ENCODE measurements around the gene MT1X.

MT1X gene

GRCh38 chr16:56679818-56680217, 2.5 kb upstream of the MT1X start:
- no peak for DNase-seq

DNA sequence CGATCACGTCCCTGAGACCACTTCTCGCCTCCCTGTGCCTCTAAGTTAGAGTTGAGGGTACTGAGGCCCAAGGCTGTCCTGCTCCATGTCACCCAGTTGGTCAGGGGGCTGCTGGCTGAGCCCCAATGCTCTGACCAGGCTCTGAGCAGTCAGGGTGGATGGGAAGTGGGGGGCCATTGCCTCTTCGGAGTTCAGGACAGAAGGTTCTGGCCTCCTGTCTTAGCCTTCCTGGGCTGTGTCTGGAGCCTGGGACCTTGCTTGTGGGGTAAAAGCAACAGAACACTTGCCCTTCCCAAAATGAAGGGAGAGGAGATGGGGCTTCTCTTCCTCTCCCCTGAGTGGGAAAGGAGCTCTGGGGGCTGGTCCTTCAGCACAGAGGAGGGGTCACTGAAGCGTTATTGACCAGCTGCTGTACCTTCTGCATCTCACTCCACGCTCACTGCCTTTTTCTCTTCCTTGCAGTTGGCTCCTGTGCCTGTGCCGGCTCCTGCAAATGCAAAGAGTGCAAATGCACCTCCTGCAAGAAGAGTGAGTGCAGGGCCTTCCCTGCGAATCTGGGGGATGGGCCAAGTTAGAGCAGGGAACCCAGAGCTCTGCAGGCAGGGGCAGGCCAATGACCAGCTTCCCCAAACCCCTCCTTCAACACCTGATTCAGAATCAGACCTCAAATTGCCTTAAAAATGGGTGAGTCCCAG, 580 bp downstream of the MT1X start:
- peak in 1 of 14 donors; percentile 56 for DNase-seq

DNA sequence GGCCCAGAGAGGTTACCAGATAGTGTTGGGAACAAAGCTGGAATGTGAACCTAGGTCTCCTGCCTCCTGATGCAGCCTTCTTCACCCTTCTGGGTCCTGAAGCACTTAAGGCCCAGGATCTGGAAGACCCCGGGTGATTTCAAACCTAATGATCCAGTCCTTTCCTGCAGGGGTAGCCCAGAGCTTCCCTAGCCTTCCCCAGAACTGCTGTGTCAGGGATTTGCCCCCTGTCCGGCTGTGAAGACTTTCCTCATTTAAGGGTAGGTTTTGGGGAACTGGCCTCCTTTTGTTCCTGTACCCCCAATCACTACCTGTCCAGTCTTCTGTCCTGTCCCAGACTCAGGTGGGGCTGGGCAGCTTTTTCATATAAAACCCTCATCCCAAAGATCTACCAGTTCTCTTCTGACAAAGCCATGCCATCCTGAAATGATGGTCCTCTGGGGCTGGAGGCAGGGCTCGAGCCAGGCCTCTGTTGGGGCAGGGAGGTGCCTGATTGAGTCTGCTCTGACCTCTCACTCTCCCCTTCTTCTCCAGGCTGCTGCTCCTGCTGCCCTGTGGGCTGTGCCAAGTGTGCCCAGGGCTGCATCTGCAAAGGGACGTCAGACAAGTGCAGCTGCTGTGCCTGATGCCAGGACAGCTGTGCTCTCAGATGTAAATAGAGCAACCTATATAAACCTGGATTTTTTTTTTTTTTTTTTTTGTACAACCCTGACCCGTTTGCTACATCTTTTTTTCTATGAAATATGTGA, 1.3 kb downstream of the MT1X start:
- peak in 1 of 14 donors; percentile 23 for DNase-seq

DNA sequence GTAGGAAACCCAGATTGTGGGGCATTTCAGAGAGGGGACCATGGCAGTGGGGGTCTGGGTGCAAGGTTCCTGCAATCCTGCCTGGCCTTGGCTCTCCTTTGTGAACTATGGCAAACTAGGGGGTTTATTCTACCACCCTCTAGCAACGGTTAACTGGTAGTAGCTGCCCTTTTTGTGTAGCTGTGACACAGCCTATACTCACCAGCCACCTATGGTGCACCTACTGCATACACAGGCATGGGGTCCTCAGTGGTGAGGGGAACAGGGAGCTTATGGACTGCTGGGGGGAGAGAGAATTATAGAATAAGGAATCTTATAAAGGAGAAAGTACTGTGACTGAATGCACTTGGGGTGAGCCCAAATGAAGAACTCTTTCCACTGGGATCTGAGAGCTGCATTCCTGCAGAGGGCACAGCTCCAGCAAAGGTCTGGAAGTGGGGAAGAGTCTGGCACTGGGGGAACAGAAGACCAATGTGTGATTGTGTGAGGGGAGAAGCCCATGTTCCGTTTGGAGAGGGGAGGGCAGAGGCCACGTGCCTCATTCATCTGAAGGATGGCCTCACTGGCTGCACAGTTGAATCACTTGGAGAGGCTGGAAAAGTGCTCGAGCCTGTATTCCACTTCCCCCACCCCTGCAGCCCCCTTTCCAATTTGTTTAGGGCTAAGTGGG, 2.1 kb downstream of the MT1X start:
- peak in 4 of 14 donors; percentile 33 to 71 (median 52) for DNase-seq

- DNase-seq, result peak in 5 of 14 donors; percentile 33 to 78 (median 67)
Observed at GRCh38 chr16:56684926-56685590, 2.8 kb downstream of the MT1X start.

DNA sequence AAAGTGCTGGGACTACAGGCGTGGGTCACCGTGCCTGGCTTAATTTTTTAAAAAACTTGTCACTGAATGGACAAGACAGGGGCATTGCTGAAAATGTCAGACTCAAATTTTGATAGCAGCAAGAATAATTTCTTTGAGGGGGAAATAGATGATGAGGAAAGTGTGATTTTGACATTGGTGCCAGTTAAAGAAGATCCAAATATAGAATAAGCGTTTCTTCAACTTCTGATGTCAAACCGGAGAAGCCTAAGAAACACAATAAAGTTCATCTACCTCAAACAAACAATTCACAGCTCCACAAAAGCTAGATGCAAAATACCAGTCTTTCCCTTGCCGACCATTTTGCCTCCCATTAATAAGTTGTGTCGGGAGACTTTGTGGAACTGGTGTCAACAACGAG, 4.5 kb downstream of the MT1X start:
- DNase-seq, result no peak

DNA sequence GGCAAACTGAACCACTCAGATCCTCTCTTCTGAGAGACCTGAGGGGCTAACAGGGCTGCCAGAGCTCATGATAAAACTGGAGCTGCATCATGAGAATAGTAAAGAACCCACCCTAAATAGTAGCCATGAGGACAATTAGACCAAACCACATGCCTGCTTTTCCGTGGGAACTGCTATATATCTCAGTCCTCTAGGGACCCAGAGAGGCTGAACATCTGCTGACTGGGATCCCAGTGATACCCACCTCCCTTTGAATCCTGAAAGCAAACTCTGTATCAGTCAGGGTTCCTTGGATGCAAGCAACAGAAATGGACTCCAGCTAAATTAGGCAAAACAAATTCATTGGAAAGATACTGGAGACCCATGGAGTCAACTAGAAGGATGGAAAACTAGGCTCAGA, 6.5 kb downstream of the MT1X start:
- DNase-seq, result no peak

- no peak for DNase-seq
Observed at GRCh38 chr16:56689171-56689570, 6.9 kb downstream of the MT1X start.

- DNase-seq, result no peak
Observed at GRCh38 chr16:56690420-56691122, 8.3 kb downstream of the MT1X start.

DNA sequence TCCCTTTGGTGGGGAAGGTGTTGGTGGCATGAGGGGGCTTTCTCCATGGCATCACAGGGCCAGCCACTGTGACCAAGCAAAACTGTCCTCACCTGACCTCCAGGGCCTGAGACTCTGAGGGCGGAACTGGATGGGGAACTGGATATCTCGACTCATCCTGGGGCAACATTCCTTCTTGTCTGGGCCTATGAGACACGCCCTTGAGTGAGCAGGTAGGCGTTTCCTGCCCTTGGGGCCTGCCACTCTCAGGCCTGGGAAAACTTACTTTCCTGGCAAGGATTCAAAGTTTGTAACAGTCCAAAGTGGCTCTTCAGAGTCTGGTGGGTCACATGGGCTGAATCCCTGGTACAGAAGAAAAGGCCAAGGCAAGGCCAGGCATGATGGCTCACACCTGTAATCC, 9.6 kb downstream of the MT1X start:
- no peak for DNase-seq

DNA sequence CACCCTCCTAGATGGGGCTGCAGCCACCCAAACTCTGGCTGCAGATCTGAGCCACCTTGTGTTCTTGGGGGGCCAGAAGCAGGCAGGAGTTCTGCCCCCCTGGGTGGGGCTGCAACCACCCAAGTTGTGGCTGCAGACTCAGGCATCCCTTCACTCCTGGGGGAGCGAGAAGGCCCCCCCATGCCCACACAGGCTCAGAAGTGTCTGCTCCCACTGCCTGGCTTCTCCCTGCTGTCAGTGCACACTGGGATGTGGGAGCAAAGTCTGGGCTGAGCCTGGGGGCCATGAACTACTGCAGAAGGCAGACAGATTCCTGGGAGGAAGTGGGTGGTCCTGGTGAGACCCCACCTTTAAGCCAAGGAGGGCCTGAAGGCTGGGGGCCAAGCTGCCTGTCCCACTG, 13.0 kb downstream of the MT1X start:
- no peak for DNase-seq

DNA sequence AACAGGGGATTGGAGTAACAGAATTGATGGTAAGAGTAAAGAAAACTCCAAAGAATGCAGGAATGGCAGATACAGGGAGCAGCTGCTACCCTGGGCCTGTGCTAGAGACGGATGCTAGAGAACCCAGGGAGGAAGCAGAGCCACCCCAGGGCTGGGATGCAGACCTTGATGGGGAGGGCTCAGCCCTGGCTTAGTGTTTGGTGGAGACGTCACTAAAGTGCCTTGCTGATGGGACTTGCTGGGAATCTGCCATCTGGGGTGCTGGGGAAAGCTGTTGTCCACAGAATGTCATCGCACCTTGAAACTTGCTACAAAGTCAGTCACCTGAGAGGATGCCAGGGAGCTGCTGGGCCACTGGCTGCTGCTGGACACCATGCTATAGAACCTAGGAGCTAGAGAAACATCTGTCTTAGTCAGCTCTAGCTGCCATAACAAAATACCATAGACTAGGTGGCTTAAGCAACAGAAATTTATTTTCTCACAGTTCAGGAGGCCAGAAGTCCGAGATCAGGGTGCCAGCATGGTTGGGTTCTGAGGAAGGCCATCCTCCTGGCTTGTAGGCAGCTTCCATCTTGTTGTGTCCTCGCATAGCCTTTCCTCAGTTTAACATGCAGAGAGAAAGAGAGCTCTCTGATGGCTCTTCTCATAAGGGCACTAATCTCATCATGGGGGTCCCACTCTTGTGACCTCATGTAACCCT, 15.3 kb downstream of the MT1X start:
- DNase-seq, result no peak

- DNase-seq, result no peak
Observed at GRCh38 chr16:56700195-56700594, 17.9 kb downstream of the MT1X start.

GRCh38 chr16:56700631-56701030, 18.4 kb downstream of the MT1X start:
- no peak for DNase-seq

DNA sequence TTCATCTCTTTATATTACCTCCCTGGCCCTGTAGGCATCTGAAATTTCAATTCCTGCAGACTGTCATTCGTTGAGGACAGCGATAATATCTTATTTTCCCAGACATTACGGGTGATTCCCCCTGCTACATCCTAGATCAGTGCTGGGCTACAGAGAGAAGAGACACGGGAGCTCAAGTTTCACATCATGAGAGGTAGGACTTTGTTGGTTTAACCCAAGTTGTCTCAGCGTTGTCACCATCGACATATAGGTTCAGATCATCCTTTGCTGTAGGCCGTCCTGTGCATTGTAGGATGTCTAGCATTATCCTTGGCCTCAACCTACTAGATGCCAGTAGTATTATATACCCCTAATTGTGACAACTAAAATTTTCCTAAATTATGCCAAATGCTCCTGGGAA, 19.3 kb downstream of the MT1X start:
- no peak for DNase-seq

DNA sequence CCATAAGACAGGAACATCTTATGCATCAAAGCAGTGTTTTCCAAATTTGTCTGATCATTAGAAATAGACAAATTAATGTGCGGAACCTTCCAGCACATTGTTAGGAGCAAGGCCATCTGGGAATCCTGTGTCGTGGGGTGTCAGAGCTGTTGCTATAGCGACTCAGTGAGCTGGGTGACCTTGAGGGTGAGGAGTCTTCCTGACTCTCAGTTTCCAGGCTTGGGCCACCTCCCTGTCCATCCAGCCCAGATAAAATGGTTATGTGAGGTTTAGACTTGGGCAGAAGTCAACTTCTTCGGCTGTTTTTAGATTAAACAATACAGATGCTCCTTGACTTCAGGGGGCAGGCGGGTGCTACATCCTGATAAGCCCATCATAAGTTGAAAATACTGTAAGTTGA, 20.6 kb downstream of the MT1X start:
- no peak for DNase-seq

DNA sequence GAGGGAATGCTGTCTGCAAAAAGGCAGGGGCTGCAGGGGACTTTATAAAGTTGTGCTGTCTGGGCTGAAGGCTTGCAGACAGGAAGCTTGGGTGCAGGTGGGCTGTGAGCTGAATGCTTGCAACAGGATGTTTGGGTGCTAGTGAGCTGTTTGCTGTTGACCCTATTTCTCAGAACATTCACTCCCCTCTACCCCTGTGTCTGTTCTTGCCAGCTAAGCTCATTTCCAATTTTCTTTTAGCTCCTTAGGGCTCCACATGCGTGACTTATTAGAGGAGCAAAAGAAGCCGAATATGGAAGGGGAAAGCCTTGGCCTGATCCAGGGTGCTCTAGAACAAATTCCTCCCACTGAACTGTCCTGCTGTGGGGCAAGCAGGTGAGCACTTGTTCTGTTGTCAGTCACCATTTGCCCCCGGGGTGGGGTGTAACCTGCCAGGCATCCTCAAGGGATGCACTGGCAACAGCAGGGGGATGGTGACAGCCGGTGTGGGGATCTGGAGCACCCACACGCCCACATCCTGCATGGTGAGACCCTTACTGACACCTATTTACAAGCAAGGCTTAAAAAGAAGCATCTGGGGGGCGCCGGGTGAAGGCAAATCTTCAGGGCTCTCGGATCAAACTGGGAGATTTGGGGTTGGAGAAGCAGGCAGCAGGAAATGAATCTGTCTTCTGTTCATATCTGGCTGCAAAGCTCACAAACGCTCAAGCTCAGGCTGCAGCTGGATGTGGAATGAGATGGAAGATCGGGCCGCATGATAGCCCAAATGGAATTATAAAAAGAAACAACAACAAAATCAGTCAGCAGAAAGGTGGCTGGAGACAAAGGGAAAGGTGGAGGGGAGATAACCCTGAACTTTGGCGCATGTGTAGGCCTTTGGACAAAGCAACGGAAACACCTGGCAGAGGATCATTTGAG, 26.5 kb downstream of the MT1X start:
- no peak for DNase-seq

DNA sequence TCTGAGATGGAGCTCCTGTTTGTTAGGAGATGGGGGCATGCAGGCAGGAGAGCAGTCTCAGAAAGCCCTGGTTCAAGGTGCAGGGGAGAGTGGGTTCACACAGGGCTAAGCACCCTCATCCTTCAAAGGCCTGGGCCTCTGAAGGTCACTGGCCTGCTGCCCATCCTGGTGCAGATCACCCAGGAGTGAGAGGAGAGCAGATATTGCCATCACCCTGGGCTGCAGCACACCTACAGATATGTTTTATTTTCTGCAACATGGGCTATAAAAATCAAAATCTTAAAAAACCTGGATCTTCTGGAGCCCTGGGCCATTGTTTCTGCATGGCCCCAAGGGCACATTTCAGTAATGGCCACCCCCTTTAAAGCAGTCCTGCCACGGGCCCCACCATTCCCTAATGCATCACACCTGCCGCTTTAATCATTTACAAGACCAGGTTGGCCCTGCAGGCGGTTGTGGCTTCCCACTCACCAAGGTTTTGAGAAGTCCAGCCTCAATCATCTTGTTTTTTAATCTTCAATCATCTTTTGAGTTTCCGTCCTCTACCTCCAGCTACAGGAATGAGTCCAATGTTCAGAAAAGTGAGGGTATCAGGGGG, 27.3 kb downstream of the MT1X start:
- DNase-seq, result no peak

GRCh38 chr16:56710181-56710737, 28.0 kb downstream of the MT1X start:
- no peak for DNase-seq

DNA sequence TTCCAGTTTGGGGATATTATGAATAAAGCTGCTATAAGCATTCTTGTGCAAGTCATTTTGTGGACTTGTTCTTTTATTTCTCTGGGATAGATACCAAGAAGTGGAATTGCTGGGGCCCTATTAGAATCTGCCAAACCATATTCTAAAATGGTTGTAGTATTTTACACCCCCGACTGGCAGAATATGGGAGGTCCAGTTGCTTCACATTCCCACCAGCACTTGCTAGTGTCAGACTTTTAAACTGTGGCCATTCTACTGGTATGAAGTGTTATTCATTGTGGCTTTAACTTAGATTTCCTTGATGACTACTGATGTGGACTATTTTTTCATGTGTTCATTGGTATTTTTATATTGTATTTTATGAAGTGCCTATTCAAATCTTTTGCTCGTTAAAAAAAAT, 29.6 kb downstream of the MT1X start:
- no peak for DNase-seq

All from C1 segment of cervical spinal cord (tissue), 14 donors.